ENCODE results near the gene C1S. TPM values are rescaled to one million over a fixed set of nuclear protein-coding genes. Genes with fewer than 3 reads are reported as not detected.
"Not testable (repeated sequence)": the region's sequence is repeated elsewhere in the genome, so short reads cannot be mapped to it uniquely, and the experiment has no call there.

C1S gene
- total RNA-seq, 1 donor from 2014 or later, result 142 TPM

GRCh38 chr12:7038591-7038990 is 21.9 kb upstream of the C1S start:
- intact Hi-C loops (cut with DNase I), result no loop called here
- DNase-seq (no peak), ATAC-seq (ENCODE audit: poor library complexity) (no peak)

- intact Hi-C loops (cut with DNase I), result no loop called here
- DNase-seq (no peak), ATAC-seq (ENCODE audit: poor library complexity) (no peak)
Measured at GRCh38 chr12:7039403-7039802, 21.1 kb upstream of the C1S start.

GRCh38 chr12:7042842-7043241 is 17.7 kb upstream of the C1S start:
- DNase-seq (no peak), ATAC-seq (ENCODE audit: poor library complexity) (peak; percentile 82)
- intact Hi-C loops (cut with DNase I), result loop anchor here (5.0 kb wide), 1 partner anchor 101 kb away; the partner anchor contains the start of genes C12orf57 and RNU7-1

- DNase-seq (no peak), ATAC-seq (ENCODE audit: poor library complexity) (no peak)
- intact Hi-C loops (cut with DNase I), result no loop called here
Measured at GRCh38 chr12:7045913-7046312, 14.6 kb upstream of the C1S start.

DNA sequence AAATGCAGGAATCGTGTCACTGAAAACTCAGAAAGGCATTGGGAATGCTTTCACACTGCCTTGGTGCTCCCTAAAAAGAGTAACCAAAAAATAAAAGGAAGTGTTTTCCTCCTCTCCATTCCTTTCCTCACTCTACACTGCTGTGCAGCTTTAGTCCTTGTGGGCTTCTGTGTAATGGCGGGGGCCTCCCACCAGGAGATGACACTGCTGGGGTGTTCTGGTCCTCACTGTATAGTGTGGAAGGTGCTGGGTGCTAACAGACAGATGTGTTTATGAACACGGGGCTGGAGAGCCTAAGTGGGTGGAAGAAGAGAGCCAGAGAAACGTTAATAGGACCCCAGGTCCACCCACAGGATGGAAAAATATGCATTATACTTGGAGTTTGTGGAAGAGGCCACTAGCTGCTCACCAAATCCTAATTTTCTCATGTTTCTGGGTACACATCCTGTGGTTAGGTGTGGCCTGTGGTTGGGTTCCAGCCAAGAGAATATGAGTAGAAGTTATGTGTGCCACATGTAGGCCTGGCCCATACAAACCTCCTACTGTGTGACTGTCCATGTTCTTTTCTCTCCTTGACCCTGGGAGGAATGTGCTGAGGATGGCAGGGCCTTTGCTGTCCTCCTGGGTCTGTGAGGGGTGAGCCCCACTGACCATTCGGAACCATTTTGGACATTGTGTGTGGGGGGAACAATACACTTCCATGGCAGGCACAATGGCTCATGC is 14.0 kb upstream of the C1S start:
- intact Hi-C loops (cut with DNase I), result no loop called here
- ATAC-seq (ENCODE audit: poor library complexity), result no peak
- no peak for DNase-seq

DNA sequence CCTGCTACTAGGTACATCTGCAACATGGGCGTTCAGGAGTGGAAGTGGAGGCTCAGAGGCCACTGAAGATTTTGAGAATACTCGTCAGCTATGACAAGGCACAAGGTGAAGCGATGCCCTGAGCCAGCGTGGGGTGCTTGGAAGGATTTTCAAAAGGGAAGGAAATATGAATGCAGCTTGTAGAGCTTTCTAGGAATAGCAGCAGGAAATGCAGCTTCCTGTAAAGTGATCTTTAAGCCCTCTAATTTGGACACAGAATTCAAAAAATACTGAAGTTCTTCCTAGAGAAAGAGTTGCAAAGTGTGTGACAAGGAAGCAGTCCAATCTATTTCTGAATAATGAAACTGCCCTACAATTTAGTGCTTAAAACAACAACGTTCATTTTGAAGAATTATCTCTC is 13.2 kb upstream of the C1S start:
- no peak for DNase-seq
- intact Hi-C loops (cut with DNase I), result no loop called here
- no peak for ATAC-seq (ENCODE audit: poor library complexity)

- intact Hi-C loops (cut with DNase I); ATAC-seq (ENCODE audit: poor library complexity); DNase-seq: not testable (repeated sequence)
Measured at GRCh38 chr12:7049445-7049951, 11.0 kb upstream of the C1S start.

DNA sequence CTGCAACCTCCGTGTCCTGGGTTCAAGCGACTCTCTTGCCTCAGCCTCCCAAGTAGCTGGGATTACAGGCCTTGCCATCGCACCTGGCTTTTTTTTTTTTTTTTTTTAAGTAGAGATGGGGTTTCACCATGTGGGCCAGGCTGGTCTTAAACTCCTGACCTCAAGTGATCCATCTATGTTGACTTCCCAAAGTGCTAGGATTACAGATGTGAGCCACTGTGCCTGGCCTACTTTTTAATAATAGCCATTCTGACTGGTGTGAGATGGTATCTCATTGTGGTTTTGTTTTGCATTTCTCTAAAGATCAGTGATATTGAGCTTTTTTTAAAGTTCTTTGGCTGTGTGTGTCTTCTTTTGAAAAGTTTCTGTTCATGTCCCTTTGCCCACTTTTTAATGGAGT is 10.5 kb upstream of the C1S start:
- ATAC-seq (ENCODE audit: poor library complexity); intact Hi-C loops (cut with DNase I); DNase-seq: not testable (repeated sequence)

- ATAC-seq (ENCODE audit: poor library complexity), result no peak
- no peak for DNase-seq
- intact Hi-C loops (cut with DNase I), result loop anchor here (5.0 kb wide), 1 partner anchor 37 kb away; the partner anchor contains the start of gene C1R
Measured at GRCh38 chr12:7054925-7055324, 5.6 kb upstream of the C1S start.

DNA sequence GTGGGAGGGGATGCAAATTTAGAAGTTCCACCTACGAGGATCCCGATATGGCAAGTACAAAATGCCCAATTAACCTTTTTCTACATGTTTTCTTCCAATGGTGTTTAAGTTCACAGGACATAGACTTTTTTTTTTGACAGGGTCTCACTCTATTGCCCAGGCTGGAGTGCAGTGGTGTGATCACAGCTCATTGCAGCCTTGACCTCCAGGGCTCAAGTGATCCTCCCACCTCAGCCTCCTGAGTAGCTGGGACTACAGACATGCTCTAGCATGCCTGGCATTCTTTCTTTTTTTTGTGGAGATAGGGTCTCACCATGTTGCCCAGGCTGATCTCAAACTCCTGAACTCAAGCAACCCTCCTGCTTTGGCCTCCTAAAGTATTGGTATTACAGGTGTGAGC is 4.8 kb upstream of the C1S start:
- intact Hi-C loops (cut with DNase I), result loop anchor here (5.0 kb wide), 1 partner anchor 37 kb away; the partner anchor contains the start of gene C1R
- ATAC-seq (ENCODE audit: poor library complexity), result not testable (repeated sequence)

GRCh38 chr12:7058163-7058845 is 2.2 kb upstream of the C1S start:
- ATAC-seq (ENCODE audit: poor library complexity), result no peak
- intact Hi-C loops (cut with DNase I), result loop anchor here (5.0 kb wide), 1 partner anchor 34 kb away; the partner anchor contains the start of gene C1R
- no peak for DNase-seq

More for the DNA sequence above, 4.8 kb upstream of the C1S start:
- not testable (repeated sequence) for DNase-seq

DNA sequence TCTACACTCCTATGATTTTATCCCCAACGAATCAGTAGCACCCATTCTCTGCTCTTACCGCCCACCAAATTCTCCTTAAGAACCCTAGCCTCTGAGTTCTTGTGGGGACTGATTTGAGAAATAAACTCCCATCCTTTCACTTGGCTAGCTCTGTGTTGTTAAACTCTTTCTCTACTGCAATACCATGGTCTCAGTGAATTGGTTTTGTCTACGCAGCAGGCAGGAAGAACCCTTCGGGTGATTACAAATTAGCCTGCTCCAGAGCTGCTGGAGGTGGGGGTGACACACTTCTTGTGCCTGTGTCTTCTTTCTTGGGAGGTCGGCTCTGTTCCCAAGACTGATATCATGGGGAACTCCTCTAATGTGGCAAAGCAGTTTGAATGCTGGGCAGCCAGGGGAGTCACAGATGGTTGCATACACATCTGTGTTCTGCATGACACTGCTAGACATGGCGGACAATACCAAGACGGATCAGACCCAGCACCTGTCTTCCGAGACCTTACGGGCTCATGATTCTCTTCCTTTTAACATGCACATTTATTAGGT is 1.6 kb upstream of the C1S start:
- DNase-seq (no peak), ATAC-seq (ENCODE audit: poor library complexity) (no peak)
- intact Hi-C loops (cut with DNase I), result loop anchor here (5.0 kb wide), 1 partner anchor 33 kb away; the partner anchor contains the start of gene C1R

DNA sequence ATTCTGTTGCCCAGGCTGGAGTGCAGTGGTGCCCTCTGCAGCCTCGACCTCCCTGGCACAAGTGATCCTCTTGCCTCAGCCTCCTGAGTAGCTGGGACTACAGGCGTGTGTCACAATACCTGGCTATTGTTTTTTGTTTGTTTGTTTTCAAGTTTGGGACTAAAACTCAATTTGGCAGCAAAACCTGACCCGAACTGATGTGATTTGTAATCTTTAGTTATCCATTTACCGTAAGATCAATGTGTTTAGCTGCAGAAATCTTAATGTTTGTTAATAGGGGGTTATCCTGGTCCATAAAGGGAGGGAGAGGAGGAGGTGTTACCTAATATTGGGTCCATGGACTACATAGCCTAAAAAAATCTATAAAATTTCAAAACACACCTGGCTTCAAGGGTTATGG is 738 bp upstream of the C1S start:
- ATAC-seq (ENCODE audit: poor library complexity) (no peak), DNase-seq (no peak)
- intact Hi-C loops (cut with DNase I), result loop anchor here (5.0 kb wide), 1 partner anchor 33 kb away; the partner anchor contains the start of gene C1R

DNA sequence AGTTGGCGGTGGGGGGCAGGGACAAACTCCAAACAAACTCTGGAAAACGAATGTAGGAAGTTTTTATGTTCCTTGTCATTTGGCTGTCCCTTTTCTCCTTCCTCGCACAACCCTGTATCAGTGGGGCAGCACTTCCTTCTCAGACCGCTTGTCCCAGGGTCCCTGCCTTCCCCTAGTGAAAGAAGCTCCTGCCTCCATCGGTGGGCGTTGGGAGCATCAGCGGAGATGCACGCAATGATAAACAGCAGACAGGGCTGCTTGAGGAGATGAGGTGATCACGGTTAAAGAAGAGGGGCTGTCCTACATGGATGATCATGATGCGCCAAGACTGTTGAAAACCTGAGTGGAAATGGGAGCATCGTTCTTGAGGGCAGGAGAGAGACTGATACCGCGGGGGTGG is 620 bp downstream of the C1S start:
- DNase-seq (no peak), ATAC-seq (ENCODE audit: poor library complexity) (peak; percentile 5)
- intact Hi-C loops (cut with DNase I), result no loop called here

DNA sequence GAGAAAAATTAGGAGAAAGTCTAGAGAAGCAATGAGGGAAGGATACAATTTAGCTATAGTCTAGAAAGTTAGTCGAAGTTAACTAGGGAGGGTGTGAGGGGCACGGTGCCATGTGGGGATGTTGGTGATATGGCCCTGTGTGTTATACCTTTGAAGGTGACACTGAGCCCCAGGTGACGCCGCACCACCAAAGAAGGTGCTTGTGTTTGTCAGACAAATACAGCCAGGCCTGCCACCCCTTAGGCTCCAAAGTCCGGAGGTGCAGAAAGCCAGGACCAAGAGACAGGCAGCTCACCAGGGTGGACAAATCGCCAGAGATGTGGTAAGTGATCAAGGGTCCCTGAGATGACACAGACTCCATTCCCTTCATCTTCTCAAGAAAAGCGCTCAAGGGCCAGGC is 1.1 kb downstream of the C1S start:
- intact Hi-C loops (cut with DNase I), result no loop called here
- DNase-seq (no peak), ATAC-seq (ENCODE audit: poor library complexity) (no peak)

DNA sequence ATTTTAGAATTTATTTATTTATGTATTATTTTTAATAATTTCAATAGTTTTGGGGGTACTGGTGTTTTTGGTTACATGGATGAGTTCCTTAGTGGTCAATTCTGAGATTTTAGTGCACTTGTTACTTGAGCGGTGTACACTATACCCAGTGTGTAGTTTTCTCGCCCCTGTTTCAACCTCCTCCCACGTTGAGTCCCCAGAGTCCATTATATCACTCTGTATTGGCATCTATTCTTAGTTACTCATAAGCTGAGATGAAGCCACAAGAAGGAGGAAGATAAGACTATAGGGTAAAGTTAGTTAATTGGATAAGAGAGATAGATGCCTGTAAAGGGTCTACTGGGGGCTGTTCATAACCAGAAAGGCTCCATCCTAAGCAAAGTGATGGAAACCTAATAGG is 4.0 kb downstream of the C1S start:
- ATAC-seq (ENCODE audit: poor library complexity) (no peak), DNase-seq (no peak)
- intact Hi-C loops (cut with DNase I), result no loop called here

- DNase-seq (no peak), ATAC-seq (ENCODE audit: poor library complexity) (no peak)
- intact Hi-C loops (cut with DNase I), result no loop called here
Measured at GRCh38 chr12:7065073-7065623, 4.6 kb downstream of the C1S start.

- no peak for DNase-seq
- intact Hi-C loops (cut with DNase I), result no loop called here
- no peak for ATAC-seq (ENCODE audit: poor library complexity)
Measured at GRCh38 chr12:7066596-7066995, 6.1 kb downstream of the C1S start.

- no peak for DNase-seq
- intact Hi-C loops (cut with DNase I), result no loop called here
- ATAC-seq (ENCODE audit: poor library complexity), result no peak
Measured at GRCh38 chr12:7067096-7067495, 6.6 kb downstream of the C1S start.

Data from Right ventricle myocardium superior (tissue), 1 donor.